Ammon's horn (tissue), 1 donor: Measurements from ENCODE around the gene NLRP7.
"Not testable (repeated sequence)": the region's sequence is repeated elsewhere in the genome, so short reads cannot be mapped to it uniquely, and the experiment has no call there.

ENCODE experiments used
- DNase-seq: peaks from one replicate; pipeline ENCODE4 v3.0.0-alpha.2; 2016; ENCODE audit warnings: low spot score

NLRP7 gene

GRCh38 chr19:54947381-54947780, at the start of gene NLRP7:
NLRP7 (minus strand) TSS chr19:54947530.
- no peak for DNase-seq

DNA sequence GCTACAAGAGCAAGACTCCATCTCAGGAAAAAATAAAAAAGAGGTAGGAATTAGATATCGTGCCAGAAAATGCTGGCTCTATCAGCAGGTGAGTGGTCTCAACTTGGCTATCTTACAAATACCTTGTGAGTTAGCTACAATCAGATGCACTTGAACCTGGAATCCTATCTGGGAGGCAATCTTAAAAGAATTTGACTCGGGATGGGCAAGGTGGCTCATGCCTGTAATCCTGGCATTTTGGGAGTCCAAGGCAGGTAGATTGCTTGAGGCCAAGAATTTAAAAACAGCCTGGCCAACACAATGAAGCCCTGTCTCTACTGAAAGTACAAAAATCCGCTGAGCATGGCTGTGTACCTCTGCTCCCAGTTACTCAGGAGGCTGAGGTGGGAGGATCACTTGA, 48.2 kb upstream of the NLRP7 start:
- DNase-seq: no peak

DNA sequence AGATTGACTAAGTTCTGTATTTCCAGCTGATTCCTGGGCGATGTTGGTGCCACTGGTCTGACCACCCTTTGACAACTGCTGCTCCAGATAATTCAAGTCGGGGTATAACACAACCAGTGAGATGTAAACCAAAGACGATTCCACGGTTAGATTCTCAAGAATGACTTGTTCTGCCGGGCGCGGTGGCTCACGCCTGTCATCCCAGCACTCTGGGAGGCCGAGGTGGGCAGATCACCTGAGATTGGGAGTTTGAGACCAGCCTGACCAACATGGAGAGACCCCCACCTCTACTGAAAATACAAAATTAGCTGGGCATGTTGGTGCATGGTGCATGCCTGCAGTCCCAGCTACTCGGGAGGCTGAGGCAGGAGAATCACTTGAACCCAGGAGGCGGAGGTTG, 42.2 kb upstream of the NLRP7 start:
- DNase-seq: not testable (repeated sequence)

DNA sequence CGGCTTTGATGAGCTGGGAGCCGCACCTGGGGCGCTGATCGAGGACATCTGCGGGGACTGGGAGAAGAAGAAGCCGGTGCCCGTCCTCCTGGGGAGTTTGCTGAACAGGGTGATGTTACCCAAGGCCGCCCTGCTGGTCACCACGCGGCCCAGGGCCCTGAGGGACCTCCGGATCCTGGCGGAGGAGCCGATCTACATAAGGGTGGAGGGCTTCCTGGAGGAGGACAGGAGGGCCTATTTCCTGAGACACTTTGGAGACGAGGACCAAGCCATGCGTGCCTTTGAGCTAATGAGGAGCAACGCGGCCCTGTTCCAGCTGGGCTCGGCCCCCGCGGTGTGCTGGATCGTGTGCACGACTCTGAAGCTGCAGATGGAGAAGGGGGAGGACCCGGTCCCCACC, 35.2 kb upstream of the NLRP7 start:
- not testable (repeated sequence) for DNase-seq

DNA sequence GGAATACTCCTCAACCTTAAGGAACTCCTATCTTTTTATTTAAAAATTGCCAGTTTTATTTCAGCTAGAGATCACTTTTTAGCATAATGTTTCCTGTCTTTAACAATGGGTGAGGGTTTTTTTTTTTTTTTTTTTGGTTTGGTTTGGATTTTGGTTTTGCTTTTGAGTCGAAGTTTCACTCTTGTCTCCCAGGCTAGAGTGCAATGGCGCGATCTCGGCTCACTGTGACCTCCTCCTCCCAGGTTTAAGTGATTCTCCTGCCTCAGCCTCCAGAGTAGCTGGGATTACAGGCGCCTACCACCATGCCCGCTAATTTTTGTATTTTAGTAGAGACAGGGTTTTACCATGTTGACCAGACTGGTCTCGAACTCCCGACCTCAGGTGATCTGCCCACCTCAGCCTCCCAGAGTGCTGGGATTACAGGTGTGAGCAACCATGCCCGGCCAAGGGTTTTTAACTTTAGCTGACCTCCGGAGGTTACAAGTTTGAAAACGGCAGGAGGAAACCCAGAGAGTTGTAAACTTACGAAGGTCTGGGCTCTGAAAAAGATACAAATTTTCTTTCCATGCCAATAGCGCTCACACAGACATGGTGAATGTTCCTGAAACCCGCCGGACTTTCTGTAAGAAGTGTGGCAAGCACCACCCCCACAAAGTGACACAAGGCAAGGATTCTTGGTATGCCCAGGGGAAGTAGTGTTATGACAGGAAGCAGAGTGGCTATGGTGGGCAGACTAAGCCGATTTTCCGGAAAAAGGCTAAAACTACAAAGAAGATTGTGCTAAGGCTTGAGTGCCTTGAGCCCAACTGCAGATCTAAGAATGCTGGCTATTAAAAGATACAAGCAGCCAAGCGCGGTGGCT, 26.1 kb upstream of the NLRP7 start:
- DNase-seq: not testable (repeated sequence)

DNA sequence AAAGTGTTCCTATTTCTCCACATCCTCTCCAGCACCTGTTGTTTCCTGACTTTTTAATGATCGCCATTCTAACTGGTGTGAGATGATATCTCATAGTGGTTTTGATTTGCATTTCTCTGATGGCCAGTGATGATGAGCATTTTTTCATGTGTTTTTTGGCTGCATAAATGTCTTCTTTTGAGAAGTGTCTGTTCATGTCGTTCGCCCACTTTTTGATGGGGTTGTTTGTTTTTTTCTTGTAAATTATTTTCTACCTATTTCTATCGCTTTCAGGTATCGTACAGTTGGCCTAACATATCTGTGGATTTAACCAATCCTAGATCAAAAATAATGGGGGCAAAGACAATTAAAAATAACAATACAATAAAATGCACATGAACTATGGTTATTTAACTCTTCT, 24.1 kb upstream of the NLRP7 start:
- not testable (repeated sequence) for DNase-seq

DNA sequence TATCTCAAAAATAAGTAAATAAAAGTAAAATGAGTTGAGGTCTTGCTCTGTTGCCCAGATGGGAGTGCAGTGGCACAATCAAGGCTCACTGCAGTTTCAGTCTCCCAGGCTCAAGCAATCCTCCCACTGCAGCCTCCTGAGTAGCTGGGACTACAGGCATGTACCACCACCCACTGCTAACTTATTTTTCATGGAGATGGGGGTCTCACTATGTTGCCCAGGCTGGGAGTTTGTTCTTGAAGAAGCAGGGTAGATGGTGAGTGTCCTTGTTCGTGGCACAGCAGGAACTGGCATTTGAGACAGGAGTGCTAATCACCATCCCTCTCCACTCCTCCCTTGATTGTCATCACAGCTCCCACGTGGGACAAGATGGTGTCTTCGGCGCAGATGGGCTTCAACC, 22.3 kb upstream of the NLRP7 start:
- DNase-seq: no peak

- no peak for DNase-seq
Measured at GRCh38 chr19:54967611-54968010, 20.3 kb upstream of the NLRP7 start.

GRCh38 chr19:54965055-54965454, 17.7 kb upstream of the NLRP7 start:
- not testable (repeated sequence) for DNase-seq

- DNase-seq: no peak
Measured at GRCh38 chr19:54959840-54960239, 12.5 kb upstream of the NLRP7 start.

DNA sequence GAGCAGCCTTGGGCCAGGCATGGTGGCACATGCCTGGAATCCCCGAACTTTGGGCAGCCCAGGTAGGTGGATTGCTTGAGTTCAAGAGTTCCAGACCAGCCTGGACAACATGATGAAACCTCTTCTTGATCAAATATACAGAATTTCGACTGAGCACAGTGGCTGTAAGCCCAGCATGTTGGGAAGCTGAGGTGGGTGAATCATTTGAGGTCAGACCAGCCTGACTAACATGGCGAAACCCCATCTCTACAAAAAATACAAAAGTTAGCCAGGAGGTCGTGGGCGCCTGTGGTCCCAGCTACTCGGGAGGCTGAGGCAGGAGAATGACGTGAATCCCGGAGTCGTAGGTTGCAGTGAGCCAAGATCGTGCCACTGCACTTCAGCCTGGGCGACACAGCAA, 8.0 kb upstream of the NLRP7 start:
- no peak for DNase-seq

DNA sequence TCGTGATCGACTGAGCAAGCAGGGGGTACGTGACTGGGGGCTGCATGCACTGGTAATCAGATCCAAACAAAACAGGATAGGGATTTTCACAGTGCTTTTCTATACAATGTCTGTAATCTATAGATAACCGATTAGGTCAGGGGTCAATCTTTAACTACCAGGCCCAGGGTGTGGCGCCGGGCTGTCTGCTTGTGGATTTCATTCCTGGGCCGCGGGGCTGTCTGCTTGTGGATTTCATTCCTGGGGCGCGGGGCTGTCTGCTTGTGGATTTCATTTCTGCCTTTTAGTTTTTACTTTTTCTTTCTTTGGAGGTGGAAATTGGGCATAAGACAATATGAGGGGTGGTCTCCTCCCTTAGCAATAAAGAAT, 6.0 kb upstream of the NLRP7 start:
- not testable (repeated sequence) for DNase-seq

GRCh38 chr19:54952591-54953344, 5.4 kb upstream of the NLRP7 start:
- peak; percentile 82 for DNase-seq

DNA sequence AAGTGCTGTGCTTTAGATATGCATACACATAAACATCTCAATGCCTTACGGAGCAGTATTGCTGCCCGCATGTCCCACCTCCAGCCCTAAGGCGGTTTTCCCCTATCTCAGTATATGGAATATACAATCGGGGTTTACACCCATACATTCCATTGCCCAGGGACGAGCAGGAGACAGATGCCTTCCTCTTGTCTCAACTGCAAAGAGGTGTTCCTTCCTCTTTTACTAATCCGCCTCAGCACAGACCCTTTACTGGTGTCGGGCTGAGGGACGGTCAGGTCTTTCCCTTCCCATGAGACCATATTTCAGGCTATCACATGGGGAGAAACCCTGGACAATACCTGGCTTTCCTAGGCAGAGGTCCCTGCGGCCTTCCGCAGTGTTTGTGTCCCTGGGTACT, 3.2 kb upstream of the NLRP7 start:
- DNase-seq: not testable (repeated sequence)

GRCh38 chr19:54949412-54949811, 2.1 kb upstream of the NLRP7 start:
- no peak for DNase-seq

DNA sequence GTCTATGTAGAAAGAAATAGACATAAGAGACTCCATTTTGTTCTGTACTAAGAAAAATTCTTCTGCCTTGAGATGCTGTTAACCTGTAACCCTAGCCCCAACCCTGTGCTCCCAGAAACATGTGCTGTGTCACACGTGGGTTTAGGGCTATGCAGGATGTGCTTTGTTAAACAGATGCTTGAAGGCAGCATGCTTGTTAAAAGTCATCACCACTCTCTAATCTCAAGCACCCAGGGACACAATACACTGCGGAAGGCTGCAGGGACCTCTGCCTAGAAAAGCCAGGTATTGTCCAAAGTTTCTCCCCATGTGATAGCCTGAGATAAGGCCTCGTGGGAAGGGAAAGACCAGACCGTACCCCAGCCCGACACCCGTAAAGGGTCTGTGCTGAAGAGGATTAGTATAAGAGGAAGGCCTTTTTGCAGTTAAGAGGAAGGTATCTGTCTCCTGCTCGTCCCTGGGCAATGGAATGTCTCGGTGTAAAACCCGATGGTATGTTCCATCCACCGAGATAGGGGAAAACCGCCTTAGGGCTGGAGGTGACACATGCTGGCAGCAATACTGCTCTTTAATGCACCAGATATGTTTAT, 3.5 kb downstream of the NLRP7 start:
- DNase-seq: not testable (repeated sequence)

GRCh38 chr19:54939538-54939937, 7.8 kb downstream of the NLRP7 start:
- DNase-seq: not testable (repeated sequence)

DNA sequence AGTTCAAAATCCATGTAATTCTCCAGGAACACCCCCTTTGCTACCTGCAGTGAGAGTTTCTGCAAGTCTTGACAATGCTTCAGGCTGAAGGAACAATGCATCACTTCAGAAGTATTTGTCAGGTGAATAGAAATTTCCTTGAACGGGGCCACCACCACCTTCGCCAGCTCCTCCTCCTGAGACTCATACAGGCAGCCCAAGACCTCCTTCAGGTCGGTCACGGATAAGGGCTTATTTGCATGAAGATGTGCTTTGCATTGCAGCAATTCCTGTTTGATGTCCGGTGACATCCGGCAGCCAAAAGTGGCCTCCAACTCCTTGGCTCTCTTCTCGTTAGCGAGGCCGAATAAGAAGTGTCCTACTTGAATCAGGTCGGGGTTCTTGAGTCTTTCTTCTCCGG, 8.4 kb downstream of the NLRP7 start:
- DNase-seq: no peak

DNA sequence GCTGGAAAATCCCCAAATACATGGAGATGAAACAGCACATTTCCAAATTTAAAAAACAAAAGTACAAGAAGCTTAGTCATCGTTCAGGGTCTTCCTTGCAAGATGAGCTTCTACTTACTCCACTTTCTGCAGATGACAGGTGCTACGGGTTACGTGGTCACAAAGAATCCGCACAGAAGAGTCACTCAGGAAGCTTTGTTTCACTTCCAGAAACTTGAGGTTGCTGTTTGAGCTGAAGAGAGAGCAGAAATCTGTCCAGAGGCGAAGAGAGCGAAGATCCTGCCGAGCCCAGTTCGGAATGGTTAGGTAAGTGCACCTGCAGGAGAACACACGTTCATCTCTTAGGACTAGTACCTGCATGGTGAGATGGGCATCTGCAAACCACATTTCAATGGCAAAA, 9.4 kb downstream of the NLRP7 start:
- DNase-seq: no peak

GRCh38 chr19:54928299-54928698, 19.0 kb downstream of the NLRP7 start:
- no peak for DNase-seq

GRCh38 chr19:54923276-54923675, 24.1 kb downstream of the NLRP7 start:
- no peak for DNase-seq

GRCh38 chr19:54921082-54921481, 26.2 kb downstream of the NLRP7 start:
- DNase-seq: no peak
